ENCODE data around the gene PINLYP.

PINLYP gene

DNA sequence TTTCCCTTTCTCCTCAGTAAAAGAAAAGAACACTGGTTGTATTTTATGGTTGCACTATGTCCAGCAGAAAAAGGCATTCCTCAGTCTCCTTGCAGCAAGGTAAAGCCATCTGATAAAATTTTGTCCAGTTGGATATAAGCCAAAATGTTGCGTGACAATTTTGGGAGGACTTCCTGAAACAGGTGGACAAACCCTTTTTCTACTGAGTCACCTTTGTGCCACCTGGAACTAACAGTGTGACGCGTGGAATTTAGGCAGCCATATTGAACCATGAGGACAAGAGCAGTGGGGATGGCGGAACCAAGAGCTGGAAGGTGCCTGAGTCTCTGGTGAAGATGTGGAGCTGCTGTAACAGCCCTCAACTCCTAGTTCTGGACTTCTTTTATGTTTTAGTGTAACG is 55.9 kb downstream of the PINLYP start:
- H3K18ac ChIP-seq (ENCODE audit: low read length), result no peak overlapping the region
- no peak overlapping the region for H2AK5ac ChIP-seq (ENCODE audit: low read length)
- no peaks in the 10 kb centered on the region for H3K4me1 ChIP-seq (ENCODE audit: control insufficient read depth, low read depth, low read length)
- H3K79me2 ChIP-seq (ENCODE audit: control insufficient read depth, insufficient read depth, low read length), result no peaks in the 10 kb centered on the region
- no peak overlapping the region for H3K9ac ChIP-seq (ENCODE audit: low read length)
- no peak overlapping the region for H2BK5ac ChIP-seq (ENCODE audit: low read length)
- DNase-seq, result no peak
- no peak overlapping the region for H4K5ac ChIP-seq (ENCODE audit: low read length)
- H3K27me3 ChIP-seq (ENCODE audit: insufficient read depth, low read length, poor library complexity), result no peaks in the 10 kb centered on the region
- H2BK15ac ChIP-seq (replicated peaks; ENCODE audit: low read depth), result no peak overlapping the region
- no peak overlapping the region for H3K4ac ChIP-seq (ENCODE audit: low read depth, low read length)
- H3K4me2 ChIP-seq (ENCODE audit: low read length), result no peak overlapping the region
- H4K8ac ChIP-seq (ENCODE audit: low read depth, low read length), result no peak overlapping the region
- H3K36me3 ChIP-seq (ENCODE audit: control insufficient read depth, insufficient read depth, low read length), result no peaks in the 10 kb centered on the region
- H3K27ac ChIP-seq (ENCODE audit: low read depth, low read length), result no peak overlapping the region
- H3K79me1 ChIP-seq (ENCODE audit: low read length), result no peaks in the 10 kb centered on the region
- H3K56ac ChIP-seq (ENCODE audit: low read length), result no peak overlapping the region
- no peak overlapping the region for H3K4me3 ChIP-seq (ENCODE audit: low read length)
- no CpG with 5 or more reads among the region's 5 CpGs for WGBS (ENCODE audit: extremely low coverage, insufficient coverage, low lambda C conversion rate)
- H3K23ac ChIP-seq (ENCODE audit: low read length), result no peak overlapping the region
- H2BK120ac ChIP-seq (ENCODE audit: low read depth, low read length), result no peak overlapping the region
